DMS79 treated with DMSO at 0.1 percent for 48 hours (cell line): Measurements from ENCODE around the gene UPK1A.
"Not testable (repeated sequence)": the region's sequence is repeated elsewhere in the genome, so short reads cannot be mapped to it uniquely, and the experiment has no call there.

Experiments used
- DNase-seq: peaks from one replicate; lab custom pipeline; 2025; lab: John Stamatoyannopoulos, UW

The UPK1A gene

DNA sequence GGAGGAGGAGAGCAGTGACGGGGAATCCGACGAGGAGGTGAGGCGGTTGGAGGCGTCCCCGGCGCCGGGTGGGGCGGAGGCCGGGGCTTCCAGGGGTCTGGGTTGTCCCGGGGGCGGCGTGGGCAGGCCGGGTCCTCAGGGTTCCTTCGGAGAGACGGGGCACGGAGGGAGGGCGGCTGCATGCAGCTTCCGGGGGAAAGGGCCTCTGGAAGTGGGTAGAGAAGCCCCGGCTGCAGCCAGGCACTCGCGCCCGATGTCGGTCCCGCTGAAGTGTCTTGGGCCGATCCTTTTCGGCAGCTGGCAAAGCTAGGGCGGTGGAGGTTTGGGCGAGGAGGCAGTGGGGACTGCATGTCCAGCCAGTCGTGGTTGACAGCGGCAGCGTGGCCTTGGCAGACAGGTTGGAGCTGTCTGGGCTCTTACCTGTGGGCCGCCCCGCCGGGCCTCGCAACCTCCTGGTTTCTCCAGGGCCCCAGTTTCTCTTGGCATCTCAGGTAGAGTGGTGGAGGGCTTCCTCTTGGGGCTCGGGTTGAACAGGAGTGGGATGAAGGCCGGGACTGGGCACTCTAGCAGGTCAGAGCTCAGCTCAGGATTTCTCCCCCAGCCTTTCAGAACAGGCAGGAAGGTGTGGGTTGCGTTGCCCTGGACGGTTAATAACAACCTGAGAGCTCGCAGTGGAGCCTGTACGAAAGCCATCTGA is 52.2 kb downstream of the UPK1A start:
- no peak for DNase-seq

DNA sequence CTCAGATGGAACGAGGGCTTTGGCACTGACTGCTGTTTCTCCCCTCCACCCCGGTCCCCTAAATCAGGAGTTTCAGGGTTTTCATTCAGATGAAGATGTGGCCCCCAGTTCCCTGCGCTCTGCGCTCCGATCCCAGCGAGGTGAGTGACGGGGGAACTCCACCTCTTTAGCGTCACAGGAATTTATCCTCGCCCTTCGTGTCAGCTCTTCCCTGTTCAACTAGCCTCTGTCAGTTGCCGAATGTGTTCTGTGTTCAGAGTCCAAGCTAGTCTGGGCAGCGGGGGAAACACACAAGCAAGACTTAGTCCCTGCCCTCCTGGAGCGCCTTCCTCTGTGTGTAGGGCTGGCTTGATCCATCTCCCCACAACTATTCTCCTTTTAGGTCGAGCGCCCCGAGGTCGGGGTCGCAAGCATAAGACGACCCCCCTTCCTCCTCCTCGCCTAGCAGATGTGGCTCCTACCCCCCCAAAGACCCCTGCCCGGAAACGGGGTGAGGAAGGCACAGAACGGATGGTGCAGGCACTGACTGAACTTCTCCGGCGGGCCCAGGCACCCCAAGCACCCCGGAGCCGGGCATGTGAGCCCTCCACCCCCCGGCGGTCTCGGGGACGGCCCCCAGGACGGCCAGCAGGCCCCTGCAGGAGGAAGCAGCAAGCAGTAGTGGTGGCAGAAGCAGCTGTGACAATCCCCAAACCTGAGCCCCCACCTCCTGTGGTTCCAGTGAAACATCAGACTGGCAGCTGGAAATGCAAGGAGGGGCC is 53.3 kb downstream of the UPK1A start:
- no peak for DNase-seq

DNA sequence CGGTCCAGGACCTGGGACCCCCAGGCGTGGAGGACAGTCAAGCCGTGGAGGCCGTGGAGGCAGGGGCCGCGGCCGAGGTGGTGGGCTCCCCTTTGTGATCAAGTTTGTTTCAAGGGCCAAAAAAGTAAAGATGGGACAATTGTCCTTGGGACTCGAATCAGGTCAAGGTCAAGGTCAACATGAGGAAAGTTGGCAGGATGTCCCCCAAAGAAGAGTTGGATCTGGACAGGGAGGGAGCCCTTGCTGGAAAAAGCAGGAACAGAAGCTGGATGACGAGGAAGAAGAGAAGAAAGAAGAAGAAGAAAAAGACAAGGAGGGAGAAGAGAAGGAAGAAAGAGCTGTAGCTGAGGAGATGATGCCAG is 53.8 kb downstream of the UPK1A start:
- no peak for DNase-seq

DNA sequence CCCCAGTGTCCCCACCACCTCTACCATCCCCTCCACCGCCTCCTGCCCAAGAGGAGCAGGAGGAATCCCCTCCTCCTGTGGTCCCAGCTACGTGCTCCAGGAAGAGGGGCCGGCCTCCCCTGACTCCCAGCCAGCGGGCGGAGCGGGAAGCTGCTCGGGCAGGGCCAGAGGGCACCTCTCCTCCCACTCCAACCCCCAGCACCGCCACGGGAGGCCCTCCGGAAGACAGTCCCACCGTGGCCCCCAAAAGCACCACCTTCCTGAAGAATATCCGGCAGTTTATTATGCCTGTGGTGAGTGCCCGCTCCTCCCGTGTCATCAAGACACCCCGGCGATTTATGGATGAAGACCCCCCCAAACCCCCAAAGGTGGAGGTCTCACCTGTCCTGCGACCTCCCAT is 54.3 kb downstream of the UPK1A start:
- DNase-seq, result no peak

DNA sequence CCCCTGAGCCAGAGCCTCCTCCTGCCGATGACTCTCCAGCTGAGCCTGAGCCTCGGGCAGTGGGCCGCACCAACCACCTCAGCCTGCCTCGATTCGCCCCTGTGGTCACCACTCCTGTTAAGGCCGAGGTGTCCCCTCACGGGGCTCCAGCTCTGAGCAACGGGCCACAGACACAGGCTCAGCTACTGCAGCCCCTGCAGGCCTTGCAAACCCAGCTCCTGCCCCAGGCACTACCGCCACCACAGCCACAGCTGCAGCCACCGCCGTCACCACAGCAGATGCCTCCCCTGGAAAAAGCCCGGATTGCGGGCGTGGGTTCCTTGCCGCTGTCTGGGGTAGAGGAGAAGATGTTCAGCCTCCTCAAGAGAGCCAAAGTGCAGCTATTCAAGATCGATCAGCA is 55.1 kb downstream of the UPK1A start:
- DNase-seq, result no peak

DNA sequence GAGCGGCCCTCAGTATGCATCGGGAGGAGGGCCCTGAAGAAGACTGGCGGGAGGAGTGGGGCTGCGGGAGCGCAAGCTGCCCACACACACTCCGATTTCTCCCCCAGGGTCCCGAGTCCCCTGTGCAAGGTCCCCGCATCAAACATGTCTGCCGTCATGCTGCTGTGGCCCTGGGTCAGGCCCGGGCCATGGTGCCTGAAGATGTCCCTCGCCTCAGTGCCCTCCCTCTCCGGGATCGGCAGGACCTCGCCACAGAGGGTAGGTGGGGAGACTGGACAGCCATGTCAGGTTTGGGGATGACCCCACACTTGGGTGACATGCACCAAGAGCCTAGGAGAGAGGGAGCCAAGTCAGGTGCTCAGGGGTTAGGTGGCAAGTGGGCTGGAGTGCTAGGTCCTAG is 56.1 kb downstream of the UPK1A start:
- DNase-seq, result no peak

DNA sequence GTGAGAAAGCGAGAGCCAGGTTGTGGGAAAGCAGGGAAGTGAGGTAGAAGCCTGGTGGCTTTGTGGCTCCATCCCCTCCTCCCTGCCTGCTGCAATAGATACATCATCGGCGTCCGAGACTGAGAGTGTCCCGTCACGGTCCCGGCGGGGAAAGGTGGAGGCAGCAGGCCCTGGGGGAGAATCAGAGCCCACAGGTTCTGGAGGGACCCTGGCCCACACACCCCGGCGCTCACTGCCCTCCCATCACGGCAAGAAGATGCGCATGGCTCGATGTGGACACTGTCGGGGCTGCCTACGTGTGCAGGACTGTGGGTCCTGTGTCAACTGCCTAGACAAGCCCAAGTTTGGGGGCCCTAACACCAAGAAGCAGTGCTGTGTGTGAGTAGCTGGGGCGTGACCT is 56.6 kb downstream of the UPK1A start:
- DNase-seq, result no peak

DNA sequence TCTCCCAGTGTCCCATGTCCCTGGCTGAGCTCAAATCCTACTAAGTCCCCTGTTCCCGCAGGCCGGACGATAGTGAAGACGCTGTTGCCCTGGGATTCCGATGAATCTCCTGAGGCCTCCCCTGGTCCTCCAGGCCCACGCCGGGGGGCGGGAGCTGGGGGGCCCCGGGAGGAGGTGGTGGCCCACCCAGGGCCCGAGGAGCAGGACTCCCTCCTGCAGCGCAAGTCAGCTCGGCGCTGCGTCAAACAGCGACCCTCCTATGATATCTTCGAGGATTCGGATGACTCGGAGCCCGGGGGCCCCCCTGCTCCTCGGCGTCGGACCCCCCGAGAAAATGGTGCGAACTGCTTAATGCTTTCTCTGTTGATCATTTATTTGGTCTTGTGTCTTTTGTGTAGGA is 57.4 kb downstream of the UPK1A start:
- no peak for DNase-seq

DNA sequence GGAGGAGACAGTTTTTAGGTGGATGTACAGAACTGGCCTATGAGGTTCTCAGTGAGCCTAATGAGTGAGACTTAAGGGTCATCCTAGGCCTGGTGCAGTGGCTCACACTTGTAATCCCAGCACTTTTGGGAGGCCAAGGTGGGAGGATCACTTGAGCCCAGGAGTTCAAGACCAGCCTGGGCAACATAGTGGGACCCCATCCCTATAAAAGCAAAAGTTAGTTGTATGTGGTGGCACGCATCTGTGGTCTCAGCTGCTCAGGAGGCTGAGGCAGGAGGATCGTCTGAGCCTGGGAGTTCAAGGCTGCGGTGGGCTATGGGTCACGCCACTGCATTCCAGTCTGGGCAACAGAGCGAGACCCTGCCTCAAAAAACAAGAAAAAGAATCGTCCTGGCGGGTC is 57.8 kb downstream of the UPK1A start:
- DNase-seq, result not testable (repeated sequence)

DNA sequence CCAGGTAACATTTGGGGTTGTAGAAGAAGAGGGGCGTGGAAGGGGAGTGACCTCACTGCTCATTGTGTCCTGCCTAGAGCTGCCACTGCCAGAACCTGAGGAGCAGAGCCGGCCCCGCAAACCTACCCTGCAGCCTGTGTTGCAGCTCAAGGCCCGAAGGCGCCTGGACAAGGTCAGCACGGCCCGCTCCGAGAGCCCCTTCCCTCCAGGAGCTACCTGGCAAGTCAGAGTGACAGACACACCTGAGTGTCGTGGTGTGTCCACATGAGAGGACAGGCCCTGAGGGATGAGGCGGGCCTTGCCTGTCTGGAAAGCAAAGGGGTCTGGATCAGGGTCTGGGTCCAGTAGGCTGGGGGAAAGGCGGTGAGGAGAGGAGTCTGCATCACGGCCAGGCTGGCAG is 58.2 kb downstream of the UPK1A start:
- DNase-seq, result no peak

DNA sequence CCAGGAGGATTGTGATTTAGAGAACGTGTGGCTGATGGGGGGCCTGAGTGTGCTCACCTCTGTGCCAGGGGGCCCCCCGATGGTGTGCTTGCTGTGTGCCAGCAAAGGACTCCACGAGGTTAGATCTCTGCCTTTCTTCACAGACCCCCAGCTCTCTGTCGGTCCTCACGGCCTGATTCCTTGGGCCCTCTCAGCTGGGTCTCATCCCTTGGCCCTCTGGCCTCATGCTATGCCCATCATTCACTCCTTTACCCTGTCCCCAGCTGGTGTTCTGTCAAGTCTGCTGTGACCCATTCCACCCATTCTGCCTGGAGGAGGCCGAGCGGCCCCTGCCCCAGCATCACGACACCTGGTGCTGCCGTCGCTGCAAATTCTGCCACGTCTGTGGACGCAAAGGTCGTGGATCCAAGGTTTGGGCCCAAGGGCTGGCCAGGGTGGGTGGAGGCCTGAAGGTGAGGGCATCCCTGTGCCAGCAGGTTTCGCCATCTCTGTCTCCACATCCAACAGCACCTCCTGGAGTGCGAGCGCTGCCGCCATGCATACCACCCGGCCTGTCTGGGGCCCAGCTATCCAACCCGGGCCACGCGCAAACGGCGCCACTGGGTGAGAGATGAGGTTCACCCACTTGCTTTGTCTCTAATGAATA is 59.0 kb downstream of the UPK1A start:
- no peak for DNase-seq

DNA sequence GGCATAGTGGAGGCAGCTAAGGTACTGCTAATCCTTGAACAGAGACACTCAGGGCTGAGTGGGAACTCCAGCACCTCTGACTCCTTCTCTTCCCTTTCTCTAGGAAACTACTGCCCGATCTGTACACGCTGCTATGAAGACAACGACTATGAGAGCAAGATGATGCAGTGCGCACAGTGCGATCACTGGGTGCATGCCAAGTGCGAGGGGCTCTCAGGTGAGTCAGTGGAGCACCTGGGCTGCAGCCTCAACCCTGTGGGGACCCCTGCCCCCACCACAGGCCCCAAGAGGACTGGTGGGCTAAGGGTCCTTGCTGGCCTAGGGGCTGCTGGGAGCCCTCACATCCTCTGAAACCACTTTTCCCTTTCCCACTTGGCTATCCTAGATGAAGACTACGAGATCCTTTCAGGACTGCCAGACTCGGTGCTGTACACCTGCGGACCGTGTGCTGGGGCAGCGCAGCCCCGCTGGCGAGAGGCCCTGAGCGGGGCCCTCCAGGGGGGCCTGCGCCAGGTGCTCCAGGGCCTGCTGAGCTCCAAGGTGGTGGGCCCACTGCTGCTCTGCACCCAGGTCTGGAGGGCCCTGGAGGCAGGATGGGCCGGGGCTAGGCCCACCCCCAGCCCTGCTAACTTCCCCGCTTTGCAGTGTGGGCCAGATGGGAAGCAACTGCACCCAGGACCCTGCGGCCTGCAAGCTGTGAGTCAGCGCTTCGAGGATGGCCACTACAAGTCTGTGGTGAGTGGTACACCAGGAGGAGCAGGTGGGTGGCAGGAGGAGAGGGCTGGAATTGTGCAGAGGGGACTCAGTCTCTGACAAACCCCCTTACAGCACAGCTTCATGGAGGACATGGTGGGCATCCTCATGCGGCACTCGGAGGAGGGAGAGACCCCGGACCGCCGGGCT is 61.0 kb downstream of the UPK1A start:
- no peak for DNase-seq
